GM21390 (cell line): ENCODE results near the gene SMOC2.
"Not testable (repeated sequence)": the region's sequence is repeated elsewhere in the genome, so short reads cannot be mapped to it uniquely, and the experiment has no call there.

Experiments
- ATAC-seq: cut with Tn5 transposase; IDR thresholded peaks from one replicate; pipeline ENCODE4 v1.9.1; 2021; ENCODE audit not compliant: unreplicated experiment

Gene SMOC2

DNA sequence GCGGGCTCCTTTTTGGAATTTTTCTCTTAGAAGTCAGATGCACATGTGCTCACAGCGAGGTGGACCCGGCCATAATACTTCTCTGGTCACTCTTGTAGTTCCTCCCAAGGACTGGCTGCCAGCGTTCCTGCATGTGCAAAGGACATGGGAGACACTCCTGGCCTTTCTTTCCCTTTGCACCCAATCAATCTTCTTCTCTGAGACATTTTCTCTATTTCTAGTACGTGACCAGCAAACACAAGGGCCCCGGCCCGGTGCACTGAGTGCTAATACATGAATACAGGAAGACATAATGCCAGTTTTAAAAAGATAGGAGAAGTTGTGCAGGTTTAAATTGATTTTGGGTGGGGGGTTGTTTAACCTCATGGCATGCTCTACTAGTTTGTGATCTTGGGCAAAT lies 233.6 kb downstream of the SMOC2 start:
- ATAC-seq, result no peak

DNA sequence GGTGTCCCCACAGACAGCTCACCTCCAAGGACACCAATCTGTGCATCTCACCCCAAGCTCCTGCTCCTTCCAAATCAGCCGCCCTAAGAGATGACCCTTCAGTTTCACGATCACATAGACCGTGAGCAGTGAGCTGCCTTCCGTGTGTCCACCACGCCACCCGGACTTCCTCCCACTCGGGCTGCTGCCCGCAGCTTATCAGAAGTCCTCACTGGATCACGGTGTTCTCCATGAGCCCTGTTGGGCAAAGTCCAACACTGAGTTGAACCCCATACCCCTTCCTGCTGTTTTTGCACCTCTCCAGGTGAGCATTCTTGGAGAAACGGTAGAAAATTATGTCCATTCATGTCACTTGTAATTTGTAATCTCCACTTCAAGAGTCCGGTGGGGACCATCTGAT lies 234.4 kb downstream of the SMOC2 start:
- no peak for ATAC-seq

DNA sequence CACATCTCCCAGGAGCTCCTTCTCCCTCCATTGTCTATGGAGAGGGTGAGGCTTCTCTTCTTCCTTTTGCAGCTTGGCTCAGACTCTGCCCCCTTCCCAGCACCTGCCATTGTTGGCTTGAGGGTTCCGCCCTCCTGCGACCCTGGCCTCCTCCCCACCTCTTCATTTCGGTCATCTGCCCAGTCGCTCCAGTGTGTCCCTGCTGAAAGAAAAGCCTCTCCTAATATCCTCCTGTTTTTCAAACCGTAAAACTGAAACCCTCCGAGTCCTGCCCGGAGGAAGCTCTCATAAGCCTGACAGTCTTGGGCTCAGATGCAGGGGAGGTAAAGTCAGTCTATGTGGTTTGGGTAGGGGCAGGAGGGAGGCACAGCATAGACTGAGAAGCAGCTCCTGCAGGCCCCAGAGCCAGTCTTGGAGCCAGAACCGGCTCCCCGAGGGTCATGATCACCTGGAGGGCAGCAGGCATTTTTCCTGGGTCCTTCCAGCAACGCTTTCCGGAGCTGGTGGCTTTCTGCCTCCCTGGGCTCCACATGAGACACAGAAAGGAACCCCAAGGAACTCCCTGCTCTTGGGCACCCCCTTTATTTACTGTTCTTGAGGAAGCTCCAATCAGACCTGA lies 235.1 kb downstream of the SMOC2 start:
- ATAC-seq, result no peak

DNA sequence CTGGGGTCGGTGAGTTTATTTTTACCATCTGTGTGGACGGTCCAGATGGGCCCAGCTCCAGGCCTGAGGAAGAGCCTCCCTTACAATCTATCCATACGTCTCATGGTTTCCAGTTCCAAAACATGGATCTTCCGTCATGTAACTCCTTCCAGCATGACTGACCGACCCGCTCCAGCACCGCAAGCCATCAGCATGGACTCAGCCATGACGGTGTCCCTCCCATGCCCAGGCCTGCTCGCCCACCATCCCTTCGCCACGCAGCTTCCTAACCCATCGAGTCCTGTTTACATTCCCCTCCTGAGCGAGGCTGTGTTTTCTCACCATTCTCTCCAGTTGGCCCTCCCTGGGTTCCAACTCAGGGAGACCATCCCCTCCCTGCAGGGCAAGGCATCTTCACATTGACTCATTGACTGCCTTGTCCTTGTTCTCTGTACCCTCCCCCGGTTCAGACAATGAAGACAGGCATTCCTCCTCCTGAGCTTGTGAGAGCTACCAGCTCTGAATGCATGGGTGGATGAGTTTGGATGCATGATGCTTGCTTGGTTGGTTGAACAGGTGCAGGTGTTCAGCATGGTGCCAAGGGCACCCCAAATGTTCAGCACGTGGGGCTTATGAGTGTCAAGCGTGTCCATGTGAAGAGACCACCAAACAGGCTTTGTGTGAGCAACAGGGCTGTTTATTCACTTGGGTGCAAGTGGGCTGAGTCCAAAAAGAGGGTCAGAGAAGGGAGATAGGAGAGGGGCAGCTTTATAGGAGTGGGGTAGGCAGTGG lies 235.8 kb downstream of the SMOC2 start:
- no peak for ATAC-seq

DNA sequence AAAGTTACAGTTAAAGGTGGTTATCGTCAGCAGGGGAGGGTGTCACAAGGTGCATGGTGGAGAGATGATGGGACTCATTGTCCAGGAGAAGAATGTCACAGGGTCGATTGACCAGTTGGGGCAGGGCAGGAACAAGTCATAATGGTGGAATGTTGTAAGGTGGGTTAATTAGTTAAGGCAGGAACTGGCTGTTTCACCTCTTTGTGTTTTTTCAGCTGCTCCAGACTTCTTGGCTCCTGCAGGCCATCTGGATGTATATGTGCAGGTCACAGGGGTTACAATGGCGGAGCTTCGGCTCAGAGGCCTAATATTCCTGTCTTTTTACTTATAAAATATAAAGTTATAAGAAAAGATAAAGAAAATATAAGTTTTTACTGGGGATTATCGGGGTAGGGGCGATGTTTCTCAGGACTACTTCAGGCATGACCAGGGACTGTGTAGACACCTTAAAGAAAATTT lies 236.4 kb downstream of the SMOC2 start:
- ATAC-seq, result not testable (repeated sequence)

DNA sequence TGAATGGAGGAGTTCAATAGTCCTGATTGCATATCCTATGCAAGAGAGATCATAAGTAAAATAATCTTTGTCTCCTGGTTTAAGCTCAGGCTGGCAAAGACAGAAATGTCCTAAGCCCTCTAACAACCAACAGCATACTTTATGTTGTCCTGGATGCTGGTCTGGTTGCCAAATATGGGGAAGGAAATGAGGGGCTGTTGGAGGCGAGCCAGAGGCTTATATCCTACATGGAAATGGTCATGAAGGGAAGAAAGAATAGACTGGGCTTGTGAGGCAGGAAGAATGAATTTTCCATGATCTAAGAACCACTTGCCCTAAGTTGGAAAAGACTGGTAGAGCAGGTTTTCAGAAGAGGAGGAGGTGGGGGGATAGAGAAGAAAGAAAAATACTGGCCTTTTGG lies 237.1 kb downstream of the SMOC2 start:
- ATAC-seq, result no peak

DNA sequence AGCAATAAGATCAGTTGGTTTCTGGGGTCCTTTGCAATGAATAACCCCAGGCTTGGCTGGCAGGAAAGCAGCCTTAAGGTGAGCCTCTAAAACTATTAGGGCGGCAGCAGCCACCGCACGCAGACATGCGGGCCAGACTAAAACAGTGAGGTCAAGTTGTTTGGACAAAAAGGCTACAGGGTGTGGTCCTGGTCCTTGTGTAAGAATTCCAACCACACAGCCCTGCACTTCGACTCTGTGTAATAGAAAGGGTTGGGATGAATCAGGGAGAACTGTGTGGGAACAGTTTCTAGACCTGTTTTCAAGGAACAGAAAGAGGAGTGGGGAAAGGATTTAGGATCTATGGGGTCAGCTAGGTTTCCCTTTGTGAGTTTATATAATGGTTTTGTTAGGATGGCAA lies 237.6 kb downstream of the SMOC2 start:
- ATAC-seq, result no peak

DNA sequence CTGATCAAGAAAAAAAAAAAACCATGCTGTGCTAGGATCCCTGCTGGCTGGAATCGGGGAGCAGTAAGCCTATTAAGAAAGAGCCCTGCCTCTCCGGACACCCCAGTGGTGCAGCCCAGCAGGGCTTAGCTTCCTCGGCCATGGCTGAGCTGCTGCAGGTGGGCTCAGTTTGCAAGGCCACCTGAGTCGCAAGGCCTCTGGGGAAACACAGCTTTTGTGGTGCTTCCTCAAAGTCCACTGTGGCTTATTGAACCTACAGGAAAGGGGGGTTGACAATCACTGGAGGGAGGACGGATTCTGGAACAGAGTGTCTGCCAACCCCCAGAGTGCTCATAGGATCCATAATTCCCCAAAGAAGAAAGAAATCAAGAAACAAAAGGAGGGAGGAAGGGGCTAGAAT lies 240.8 kb downstream of the SMOC2 start:
- ATAC-seq, result no peak

DNA sequence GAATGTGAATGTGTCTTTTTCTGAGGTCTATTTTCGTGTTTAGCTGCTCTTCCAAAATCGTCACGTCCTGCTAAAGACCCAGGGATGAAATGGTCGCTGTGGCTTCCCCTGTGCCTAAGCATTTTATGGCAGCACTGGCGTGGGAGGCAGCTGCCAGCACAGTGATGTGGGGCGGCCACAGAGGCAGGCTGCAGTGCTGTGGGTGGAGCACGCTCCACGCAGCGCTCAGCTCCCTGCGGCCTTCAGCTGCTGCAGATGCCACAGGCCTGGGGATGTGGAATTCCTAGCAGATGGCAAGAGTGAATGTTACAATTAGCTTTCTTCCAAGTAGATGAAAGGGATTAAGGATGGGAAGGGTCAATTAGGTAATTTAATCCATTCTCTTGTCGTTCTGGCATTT lies 242.6 kb downstream of the SMOC2 start:
- no peak for ATAC-seq

DNA sequence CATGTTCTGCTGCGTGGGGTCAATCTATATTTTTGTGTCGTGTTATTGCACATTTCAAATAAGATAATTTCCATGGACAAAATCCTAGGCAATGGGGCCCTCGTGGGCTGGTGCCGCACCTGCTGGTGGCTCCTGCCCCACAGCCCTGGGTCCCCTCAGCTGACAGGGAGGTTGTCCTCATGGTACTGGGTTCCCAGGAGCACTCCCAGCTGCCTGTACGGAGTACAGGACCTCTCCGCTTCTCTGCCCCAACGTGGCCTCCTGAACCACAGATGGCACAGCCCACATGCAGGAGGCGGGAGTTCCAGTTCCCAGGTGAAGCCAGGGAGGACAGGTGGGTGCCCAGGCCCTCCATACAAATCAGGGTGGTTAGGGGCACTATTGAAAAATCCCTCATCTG lies 243.5 kb downstream of the SMOC2 start:
- no peak for ATAC-seq

DNA sequence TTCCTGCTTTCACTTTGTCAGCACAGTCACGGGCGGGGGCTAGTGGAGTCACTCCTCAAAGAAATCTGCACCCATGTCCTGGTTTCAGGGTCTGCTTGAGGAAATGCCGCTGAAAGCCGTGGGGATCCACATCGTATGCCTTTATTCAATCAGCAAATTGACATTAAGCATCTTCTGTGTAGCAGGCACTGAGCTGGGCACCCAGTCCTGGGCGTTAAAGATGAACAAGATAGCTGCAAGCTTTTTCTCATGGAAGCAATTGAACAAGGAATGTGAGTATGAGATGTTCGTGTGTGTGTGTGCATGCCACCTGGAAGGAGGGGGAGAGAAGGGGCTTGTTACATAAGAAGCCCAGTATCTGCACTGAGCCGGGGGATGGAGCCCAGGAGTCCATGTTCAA lies 243.9 kb downstream of the SMOC2 start:
- ATAC-seq, result no peak

DNA sequence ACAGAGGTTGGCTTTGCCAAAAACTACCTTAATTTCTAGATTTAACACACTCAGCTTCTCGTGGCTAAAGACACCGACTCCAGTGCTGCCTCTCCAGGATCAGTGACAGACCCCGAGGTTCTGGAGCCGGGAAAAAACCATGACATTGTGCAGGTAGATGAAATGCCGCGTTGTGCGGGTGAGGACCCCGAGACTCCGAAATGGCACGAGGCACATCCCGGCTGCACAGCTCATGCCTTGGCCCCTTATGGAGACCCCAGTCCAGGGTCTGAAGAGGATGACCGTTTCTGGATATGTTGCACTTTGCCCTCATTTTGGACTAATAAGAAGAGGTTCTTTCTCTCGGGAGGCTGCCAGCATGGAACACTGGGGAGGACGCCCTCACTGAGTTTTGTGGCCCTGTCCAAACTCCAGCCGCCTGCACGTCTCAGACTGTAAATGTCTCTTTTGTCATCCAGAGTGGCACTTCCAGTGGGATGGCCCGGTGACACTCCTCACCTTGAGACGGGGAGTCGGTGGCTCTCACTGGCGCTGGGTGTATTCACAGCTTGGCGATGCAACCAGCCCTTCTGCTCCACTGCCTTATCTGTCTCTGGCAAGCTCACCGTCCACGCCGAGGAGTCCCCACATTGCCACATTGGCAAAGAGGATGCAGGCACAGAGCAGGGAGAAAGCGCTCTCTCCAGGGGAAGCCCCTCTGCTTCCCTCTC lies 245.2 kb downstream of the SMOC2 start:
- no peak for ATAC-seq

DNA sequence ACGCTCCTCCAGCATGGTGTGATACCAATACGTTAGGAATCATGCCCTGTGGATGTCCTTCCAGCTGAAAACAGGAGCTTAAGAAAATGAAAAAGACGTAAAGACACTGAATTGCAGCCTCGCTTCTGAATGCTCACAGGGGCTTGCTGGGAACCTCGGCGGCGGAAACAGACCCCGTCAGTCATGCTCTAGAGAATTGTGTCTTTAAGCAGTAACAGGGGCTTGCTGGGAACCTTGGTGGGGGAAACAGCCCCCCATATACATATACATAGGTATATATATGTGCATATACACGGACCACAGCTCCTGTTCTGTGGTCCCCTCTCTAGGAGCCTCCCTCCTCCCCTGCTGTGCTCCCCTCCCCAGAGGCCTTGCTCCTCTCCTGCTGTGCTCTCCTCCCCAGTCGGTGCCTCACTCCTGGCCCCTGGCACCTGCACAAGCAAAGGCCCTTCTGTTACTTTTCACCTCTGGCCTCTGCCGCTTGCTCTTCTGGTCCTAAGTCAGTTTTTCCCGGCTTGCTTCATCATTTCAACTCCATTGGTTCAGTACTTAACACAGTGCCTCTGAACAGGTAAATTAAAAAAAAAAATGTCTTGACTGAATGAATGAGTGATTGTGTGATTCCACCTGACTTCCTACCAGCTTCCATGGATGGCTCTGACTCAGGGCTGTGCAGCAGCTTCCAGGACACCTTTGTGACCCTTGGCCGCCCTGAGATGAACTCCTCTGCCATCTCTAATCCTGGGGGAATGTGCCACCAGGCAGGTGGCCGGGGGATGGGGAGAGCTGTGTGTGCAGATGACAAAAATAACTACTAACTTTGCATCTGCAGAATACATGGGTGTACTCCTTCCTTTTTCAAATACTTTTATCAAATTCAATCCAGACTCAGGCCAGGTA lies 246.1 kb downstream of the SMOC2 start:
- ATAC-seq, result no peak

DNA sequence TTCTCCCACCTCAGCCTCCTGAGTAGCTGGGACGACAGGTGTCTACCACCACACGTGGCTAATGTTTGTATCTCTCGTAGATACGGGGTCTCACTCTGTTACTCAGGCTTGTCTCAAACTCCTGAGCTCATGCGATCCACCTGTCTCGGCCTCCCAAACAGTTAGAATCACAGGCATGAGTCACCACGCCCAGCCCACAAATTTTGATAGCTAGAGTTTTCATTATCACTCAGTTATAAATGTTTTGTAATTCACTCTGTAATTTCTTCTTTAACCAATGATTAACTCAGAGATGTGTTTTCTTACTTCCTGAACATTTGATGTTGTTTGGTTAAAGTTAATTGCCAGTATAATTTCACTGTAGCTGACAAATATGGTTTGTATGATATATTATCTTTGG lies 249.3 kb downstream of the SMOC2 start:
- ATAC-seq, result no peak

DNA sequence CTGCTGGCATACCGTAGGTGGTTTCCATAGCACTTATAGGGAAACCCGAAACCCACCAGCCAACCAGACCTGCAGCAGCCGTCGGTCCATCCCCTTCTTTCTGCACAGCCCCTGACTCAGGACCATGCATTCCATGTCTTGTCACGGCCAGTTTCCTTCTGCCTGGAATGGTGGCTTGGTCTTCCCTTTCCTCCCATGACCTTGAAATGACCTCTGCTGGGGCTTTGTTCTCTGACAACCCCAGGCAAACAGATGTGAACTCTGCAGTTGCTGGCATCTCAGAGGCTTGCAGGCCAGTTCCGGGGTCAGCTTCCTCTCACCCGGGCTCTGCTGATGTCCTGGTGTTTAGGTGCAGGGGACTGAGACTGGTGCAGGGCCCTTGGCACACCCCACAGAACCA lies 250.8 kb downstream of the SMOC2 start:
- ATAC-seq, result no peak

DNA sequence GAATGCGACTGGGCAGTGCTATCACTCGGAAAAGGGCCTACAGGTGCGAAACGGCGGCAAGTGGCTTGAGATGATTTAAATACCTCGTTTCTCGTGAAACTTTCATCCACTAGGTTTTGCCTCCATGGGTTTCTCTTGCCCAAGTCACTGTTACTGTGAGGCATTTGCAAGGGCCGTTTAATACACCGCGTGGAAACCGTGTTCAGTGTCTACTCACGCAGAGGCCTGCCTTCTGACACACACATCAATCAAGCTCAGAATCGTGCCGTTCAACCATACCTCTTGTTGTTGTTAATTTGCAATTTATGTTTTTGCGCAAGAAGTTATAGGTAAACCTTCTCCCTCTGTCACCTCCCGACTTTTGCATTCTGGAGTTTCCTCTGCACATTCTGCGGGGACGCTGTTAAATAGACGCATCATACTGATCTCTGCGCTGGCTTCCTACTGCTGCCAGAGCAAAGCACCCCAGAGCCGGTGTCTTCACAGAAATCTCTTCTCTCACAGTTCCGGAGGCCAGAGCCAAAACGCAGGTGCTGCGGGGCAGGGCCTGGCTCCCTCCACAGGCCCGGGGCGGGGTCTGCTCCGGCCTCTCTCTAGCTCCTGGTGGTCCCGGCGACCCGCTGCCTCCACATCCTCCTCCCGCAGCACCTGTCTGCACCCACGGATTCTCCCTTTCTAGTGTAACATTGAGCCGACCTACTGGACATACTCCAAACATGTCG lies 251.4 kb downstream of the SMOC2 start:
- ATAC-seq, result no peak

DNA sequence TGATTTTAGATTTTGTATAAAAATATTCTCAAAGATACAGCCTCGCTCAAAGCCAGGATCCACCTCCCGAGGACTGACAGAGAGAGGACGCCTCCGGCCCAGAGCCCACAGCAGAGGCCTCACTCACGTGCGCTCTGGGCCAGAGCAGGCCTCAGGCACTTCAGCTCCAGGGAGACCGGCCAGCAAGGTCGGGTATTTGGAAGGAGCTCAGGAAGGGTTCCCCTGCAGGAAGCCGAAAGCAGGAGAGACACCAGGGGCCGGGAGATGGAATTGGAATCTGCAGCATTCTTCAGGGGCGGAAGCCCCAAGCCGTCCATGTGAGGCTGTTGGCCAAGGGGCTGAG lies 251.9 kb downstream of the SMOC2 start:
- ATAC-seq, result not testable (repeated sequence)

DNA sequence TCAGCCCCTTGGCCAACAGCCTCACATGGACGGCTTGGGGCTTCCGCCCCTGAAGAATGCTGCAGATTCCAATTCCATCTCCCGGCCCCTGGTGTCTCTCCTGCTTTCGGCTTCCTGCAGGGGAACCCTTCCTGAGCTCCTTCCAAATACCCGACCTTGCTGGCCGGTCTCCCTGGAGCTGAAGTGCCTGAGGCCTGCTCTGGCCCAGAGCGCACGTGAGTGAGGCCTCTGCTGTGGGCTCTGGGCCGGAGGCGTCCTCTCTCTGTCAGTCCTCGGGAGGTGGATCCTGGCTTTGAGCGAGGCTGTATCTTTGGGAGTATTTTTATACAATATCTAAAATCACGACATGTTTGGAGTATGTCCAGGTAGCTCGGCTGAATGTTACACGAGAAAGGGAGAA lies 253.8 kb downstream of the SMOC2 start:
- ATAC-seq, result not testable (repeated sequence)

DNA sequence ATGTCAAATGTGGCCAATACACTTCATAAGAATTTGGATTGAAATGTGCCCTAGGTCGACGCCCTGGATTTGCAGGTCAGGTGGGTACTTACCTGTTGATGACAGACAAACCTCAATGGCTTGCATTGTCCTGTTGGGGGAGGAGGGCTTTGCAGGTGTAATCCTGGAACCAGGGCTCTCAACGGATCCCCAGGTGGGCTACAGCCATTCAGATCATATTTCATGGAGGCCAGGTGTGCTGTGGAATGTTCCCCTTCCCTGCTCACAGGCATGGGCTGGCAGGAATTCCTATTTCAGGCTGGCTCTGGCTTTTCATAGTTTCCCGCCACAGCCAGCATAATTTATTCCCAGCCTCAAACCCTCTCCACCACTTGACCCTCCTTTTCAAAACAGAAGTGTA lies 254.7 kb downstream of the SMOC2 start:
- no peak for ATAC-seq

DNA sequence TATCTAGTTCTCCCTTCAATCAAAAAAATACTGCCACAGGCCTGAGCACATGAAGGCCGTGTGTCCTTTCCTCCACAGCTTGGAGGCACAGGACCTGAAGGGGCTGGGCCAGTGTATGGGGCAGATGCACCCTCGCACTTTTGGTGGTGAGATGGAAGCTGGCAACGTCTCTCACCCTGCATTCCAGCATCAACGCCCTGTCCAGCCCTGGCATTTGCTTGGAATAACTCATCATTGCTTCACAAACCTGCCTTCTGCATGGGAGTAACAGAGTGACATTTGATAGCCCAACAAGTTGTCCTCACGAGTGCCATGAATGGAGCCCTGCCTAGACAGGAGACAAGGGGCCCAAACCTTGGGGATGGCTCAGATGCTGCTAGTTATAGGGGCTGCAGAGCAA lies 257.9 kb downstream of the SMOC2 start:
- no peak for ATAC-seq
